NCI-H2196 treated with DMSO at 0.1 percent for 48 hours (cell line): Measurements from ENCODE around the gene ICAM4.
A peak's percentile ranks its signal among the peaks of the same experiment; 100 is the strongest.
"Not testable (repeated sequence)": the region's sequence is repeated elsewhere in the genome, so short reads cannot be mapped to it uniquely, and the experiment has no call there.

Experiments used
- DNase-seq: peaks from one replicate; lab custom pipeline; 2025; ENCODE audit not compliant: unreplicated experiment; lab: John Stamatoyannopoulos, UW

ICAM4 gene, protein sequence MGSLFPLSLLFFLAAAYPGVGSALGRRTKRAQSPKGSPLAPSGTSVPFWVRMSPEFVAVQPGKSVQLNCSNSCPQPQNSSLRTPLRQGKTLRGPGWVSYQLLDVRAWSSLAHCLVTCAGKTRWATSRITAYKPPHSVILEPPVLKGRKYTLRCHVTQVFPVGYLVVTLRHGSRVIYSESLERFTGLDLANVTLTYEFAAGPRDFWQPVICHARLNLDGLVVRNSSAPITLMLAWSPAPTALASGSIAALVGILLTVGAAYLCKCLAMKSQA

DNA sequence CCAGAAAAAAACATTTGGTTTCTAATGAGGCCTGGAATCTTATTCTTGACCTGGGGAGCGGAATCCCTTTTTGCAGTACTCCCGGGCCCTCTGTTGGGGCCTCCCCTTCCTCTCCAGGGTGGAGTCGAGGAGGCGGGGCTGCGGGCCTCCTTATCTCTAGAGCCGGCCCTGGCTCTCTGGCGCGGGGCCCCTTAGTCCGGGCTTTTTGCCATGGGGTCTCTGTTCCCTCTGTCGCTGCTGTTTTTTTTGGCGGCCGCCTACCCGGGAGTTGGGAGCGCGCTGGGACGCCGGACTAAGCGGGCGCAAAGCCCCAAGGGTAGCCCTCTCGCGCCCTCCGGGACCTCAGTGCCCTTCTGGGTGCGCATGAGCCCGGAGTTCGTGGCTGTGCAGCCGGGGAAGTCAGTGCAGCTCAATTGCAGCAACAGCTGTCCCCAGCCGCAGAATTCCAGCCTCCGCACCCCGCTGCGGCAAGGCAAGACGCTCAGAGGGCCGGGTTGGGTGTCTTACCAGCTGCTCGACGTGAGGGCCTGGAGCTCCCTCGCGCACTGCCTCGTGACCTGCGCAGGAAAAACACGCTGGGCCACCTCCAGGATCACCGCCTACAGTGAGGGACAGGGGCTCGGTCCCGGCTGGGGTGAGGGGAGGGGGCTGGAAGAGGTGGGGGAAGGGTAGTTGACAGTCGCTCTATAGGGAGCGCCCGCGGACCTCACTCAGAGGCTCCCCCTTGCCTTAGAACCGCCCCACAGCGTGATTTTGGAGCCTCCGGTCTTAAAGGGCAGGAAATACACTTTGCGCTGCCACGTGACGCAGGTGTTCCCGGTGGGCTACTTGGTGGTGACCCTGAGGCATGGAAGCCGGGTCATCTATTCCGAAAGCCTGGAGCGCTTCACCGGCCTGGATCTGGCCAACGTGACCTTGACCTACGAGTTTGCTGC lies at the start of gene ICAM4:
Gene ICAM4 (plus strand): TSS at position 153 of the 935 bp plus-strand sequence. CDS start 58 bp downstream, at position 211.
- no peak for DNase-seq

- peak; percentile 50 for DNase-seq
Observed at GRCh38 chr19:10237702-10238101, 49.1 kb upstream of the ICAM4 start.

DNA sequence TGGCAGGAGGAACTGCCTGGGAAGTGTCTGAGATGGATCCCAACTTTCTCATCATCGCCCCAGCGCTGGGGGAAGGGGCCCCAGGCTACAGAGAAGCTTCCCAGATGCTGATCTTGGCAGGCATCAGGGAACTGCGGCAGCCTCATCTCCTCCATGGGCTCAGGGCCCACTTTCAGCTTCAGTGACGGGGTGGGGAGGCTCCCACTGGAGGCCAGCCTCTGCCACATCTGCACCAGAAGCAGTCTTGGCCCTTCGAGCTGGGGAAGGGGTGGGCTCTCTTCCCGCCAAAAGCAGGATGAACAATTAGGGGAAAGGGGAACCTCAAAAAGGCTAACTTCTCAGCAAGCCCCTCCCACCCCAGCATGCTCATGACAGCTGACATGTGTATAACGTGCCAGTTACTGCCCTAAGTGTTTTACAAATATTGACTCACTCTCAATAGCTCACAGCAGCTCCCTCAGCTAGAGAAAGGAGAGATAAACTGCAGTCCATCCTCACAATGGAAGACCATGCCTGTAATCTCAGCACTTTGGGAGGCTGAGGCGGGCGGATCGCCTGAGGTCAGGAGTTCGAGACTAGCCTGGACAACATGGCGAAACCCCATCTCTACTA lies 48.5 kb upstream of the ICAM4 start:
- peak; percentile 85 for DNase-seq

DNA sequence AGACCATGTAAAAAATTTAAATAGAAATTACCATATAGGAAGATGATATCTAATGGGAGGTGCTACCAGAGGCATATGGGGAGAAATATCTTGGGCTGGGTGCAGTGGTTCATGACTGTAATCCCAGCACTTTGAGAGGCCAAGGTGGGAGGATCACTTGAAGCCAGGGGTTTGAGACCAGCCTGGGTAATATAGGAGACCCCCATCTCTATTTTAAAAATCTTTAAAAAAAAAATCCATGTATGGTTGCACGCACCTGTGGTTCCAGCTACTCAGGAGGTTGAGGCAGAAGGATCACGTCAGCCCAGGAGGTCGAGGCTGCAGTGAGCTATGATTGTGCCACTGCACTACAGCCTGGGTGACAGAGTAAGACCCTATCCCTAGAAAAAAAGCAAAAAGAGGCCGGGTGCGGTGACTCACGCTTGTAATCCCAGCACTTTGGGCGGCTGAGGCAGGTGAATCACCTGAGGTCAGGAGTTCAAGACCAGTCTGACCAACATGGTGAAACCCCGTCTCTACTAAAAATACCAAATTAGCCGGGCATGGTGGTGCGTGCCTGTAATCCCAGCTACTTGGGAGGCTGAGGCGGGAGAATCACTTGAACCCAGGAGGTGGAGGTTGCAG lies 44.8 kb upstream of the ICAM4 start:
- DNase-seq, result not testable (repeated sequence)

DNA sequence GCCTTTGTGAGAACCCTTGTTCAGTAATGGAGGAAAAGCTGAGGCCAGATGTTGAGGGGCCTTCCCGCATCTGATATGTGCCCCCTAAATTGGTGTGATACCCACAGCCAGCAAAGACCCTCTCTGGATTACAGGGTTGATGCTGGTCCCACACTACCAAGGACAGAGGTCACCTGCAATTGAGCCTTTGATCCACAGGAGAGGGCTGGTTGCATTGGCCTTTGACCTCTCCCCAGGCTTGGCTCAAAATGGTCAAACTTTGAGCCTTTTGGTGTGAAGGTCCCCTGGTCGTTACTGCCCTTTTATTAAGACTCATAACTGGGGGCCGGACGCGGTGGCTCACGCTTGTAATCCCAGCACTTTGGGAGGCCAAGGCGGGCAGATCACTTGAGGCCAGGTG lies 43.1 kb upstream of the ICAM4 start:
- DNase-seq, result no peak

- no peak for DNase-seq
Observed at GRCh38 chr19:10245189-10245939, 41.4 kb upstream of the ICAM4 start.

GRCh38 chr19:10246511-10246910 lies 40.2 kb upstream of the ICAM4 start:
- DNase-seq, result no peak

DNA sequence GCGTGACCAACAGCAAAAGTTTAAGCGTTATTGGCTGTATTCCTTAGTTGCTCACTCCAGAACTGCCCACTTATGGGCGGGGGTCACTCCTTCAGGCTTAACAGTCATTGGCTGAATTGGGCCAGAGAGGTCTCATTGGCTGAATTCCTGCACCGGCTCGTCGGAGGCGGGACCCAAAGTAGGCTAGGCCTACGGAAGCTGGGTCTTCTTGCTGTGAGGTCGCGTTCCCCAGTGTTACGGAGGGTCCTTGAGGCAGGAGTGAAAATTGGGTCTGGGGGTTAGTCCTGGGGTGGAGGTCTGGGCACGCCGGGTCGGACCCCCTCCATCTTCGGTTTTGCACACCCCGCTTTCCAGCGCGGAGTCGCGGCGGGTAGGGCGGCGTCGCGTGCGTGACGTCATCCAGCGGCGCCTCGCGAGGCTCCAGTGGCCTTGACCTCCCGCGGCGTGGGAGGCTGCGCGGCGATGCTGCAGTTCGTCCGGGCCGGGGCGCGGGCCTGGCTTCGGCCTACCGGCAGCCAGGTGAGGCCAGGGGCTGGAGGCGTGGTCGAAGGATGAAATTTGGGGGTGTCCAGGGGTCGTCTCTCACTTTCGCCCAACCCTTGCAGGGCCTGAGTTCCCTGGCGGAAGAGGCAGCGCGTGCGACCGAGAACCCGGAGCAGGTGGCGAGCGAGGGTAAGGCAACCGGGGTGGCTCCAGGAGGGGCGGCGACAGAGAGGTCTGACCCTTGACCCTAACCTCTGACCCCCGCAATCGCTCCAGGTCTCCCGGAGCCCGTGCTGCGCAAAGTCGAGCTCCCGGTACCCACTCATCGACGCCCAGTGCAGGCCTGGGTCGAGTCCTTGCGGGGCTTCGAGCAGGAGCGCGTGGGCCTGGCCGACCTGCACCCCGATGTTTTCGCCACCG lies 34.7 kb upstream of the ICAM4 start, which contains the start of gene MRPL4:
Gene MRPL4 (plus strand): TSS at position 423 of the 903 bp plus-strand sequence. CDS start 40 bp downstream, at position 463.
- DNase-seq, result peak; percentile 98

DNA sequence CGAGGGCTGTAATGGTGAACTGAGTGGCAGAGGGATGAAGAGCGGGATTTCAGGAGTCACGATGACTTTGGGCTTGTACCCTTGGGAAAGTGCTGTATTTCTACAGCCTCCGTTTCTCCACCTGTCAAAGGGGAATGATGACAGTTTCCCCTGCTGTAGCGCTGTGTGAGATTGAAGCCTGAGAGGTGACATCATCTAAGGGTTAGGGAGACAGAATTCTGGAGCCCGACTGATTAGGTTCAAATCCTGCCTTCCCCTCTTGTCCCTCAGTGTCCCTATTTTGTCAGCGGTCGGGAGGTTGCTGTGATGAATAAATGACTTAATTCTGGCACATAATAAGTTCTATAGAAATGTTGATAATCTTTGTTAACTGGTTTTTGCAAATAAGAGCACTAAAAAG lies 34.0 kb upstream of the ICAM4 start:
- no peak for DNase-seq

DNA sequence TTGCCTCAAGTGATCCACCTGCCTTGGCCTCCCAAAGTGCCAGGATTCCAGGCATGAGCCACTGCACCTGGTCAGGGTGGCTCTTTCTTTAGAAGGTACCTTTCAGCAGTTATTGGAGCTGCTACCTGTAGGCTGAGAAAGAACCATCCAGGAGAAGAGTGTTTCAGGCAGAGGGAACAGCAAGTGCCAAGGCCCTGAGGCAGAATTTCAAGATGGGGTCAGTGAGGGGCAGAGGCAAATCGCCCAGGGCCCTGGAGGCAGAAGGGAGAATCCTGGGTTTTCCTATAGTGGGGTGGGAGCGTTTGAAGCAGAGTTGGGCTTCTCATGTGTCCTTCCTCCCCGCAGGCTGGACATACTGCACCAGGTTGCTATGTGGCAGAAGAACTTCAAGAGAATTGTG lies 32.5 kb upstream of the ICAM4 start:
- no peak for DNase-seq

GRCh38 chr19:10255358-10255757 lies 31.4 kb upstream of the ICAM4 start:
- no peak for DNase-seq

DNA sequence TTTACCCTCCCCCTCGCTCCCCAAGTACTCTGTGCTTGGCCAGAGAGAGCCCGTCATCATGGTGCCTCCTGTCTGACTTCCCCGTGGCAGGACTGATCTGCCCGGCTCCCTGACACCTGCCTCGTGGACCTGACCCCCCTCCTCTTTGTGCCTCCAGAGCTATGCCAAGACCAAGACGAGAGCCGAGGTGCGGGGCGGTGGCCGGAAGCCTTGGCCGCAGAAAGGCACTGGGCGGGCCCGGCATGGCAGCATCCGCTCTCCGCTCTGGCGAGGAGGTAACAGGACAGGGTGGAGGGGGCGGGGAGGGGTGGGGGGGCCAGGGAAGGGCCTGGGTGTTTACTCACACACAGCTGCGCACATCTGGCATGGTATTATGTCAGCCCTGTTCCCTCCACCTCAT lies 30.2 kb upstream of the ICAM4 start:
- DNase-seq, result no peak

GRCh38 chr19:10256970-10257615 lies 29.7 kb upstream of the ICAM4 start:
- no peak for DNase-seq

- no peak for DNase-seq
Observed at GRCh38 chr19:10258080-10258710, 28.6 kb upstream of the ICAM4 start.

DNA sequence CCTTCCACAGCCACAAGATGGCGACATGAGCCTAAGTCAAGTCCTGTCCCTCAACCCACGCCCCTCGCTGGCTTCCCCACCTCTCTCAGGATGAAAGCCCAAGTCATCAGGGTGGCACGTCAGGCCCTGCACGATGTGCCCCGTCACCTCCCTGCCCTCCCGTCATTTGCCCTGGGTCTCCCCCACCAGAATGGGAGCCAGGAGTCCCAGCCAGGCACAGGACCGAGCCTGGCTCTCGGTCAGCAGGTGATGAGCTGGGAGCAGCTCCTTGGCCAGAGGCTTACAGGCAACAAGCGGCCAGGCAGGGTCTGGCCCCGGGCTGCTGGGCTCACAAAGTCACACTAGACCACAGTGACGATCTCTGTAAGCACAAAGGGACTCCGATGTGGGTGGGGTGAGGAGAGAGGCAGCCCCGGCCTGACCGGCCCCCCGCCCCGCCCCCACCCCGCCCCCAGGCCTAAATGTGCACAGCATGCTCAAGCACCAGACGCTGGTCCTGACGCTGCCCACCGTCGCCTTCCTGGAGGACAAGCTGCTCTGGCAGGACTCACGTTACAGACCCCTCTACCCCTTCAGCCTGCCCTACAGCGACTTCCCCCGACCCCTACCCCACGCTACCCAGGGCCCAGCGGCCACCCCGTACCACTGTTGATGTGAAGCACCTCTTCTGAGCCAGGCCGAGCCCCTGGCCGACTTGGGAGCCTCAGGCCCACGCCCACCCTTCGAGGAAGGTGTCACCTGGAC lies 27.4 kb upstream of the ICAM4 start:
- peak; percentile 36 for DNase-seq

GRCh38 chr19:10260141-10260584 lies 26.6 kb upstream of the ICAM4 start:
- no peak for DNase-seq

- no peak for DNase-seq
Observed at GRCh38 chr19:10262771-10263170, 24.0 kb upstream of the ICAM4 start.

- no peak for DNase-seq
Observed at GRCh38 chr19:10266706-10267105, 20.0 kb upstream of the ICAM4 start.
